HG02610 (cell line): ENCODE data around the gene IRX2.

Experiments used
- ATAC-seq: cut with Tn5 transposase; IDR thresholded peaks from one replicate; pipeline ENCODE4 v1.9.1; 2021; ENCODE audit warnings: mild to moderate bottlenecking, moderate library complexity; ENCODE audit not compliant: unreplicated experiment

IRX2 gene

DNA sequence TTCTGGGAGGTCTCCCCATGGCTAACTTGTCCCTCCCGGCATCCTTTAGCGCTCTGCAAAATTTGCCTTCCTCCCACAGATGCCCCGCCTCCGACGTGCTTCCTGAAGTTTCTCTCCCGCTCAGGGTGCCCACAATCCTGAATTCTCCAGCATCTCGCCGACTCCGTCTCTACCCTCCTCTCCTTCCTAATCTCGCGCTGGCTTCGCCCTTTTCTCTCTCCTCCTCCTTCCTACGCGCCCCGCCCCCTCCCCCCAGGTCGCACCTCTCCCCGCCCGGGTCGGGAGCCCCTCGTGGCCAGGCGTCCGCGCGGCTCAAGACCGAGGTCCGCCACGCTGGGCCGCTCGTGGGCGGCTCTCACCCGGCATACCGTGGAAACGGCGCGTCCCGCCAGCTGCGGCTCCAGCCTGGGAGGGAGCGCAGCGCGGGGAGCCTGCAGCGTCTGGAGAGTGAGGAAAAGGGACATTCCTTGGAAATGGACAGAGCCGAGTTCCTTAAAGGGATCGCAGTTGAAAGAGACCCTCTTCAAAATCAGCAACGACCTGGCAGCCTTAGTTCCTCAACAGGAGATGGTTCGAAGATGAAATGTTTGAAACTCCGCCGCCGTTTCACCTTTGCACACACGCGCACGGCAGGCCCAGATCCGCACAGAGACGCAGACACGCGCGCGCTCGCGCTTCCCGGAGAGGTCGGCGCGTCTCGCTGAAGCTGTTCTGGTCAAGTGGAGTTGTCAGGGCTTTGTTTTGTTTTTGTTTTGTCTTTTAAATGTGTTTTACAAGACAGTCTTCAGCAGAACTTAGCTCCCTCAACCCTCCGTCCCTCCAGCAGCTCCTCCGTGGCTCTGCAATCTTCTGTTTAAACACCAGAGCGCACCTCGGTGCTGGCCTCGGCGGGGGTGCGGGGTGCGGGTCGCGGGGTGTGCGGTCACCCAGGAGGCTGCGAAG lies 5.0 kb upstream of the IRX2 start:
- ATAC-seq: no peak

DNA sequence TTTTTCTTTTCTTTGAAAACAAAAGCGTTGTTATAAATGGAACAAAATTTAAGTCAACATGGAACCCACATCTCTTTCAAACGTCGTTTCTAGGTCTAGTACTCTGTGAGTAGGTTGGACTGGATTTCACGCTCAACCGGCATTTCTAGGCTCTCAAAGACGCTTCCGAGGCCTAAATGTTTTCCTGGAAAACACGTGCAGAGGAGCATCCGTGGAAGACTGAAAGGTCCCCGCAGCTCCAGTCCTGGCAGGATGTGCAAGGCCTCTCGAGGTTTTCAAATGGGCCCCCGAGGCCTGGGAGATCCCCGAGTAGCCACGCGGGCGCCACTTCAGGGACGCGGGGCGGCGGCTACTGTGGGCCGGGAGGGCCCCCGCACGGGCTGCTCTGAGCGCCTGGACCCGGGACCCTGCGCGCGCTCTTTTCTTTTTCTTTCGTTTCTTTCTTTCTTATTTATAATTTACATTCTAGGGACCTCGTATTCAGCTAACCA lies 4.2 kb upstream of the IRX2 start:
- no peak for ATAC-seq

DNA sequence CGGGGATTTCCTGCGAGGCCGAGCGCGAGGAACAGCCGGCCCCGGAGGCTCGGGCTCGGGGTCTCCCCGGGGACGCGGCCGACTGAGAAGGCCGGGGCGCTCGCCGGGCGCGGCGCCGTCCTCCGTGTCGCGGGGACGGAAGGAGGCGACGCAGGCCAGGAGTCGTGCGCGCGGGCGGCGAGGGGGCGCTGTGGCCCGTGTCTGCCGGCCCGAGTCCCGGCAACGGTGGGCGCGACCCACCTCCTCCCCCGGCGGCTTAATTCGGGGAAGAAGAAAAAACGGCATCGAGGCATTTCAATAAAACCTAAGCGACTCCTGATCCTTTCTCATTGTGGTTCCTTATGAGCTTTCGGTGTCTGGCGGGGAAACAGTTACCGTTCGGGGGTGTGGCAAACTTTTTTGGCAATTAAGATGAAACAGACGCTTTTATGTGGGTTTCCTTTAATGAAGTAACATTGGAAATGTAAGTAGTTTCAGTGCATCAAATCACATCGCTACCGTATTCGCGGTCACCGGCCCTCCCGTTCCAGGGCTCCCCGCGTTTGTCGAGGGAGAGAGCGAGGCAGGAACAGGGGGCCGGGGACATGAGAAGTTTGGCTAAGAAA lies 3.7 kb upstream of the IRX2 start:
- no peak for ATAC-seq

DNA sequence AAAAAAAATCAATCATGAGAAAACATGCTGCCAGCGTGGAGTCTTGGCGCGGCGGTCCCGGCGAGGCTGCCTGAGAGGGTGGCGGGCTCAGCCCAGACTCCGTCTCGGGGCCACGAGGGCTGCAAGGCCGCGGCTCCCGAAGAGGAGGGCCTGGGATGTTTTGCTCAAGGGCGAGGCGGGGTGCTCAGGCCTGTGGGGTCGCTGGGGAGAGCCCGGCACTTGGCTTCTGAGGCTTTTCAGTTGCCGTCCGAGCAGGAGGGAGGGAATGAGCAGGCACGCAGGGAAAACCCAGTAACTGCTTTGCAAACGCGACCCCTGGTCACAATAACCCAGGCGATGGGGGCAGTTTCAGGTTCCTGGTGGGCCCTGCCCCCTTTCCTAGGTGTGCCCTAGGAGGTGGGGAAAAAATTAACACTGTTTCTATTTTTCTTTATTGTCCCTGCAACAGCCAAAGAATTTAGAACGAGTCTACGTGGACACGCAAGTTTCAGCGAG lies 3.2 kb upstream of the IRX2 start:
- no peak for ATAC-seq

DNA sequence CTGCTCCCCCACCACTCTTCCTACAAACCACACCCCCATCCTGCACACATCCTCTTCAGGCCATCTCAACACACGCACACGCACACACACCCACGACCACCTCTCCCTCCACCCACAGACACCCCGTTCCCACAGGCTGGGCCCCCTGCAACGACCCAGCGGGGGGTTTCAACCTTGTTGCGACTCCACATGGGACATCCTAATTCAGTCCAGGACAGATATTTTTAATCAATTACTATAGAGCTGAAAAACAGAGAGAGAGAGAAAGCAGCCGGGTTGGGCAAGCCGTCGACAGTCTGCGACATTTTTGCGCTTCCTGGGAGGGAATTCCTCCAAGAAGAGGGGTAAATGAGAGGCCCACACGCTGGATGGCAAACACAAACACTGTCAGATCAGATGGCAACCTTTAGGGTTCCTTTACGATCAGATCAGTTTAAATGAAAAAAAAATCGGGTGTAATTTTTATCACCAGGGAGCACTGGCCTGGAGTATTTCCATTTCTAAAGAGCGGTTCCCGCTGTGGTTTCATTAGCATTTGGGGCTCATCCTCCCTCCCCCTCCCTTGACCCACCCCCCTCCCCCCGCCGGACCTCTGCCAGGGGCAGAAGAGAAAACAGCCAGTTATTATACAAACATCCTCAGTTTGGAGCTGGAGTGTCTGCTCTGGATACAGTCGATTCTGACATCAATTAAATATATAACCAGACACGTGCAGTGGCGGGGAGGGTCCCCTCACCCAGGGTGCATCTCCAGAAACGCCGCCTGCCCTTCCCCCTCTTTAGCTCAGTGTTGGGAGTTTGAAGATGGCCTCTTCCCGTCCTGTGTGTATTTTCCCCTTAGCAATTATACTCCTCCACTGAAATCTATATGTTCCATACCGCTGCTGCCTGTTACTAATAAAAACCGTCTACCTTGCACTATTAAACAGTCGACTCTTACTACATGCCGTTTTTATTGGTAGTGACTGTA lies 2.3 kb upstream of the IRX2 start:
- no peak for ATAC-seq

DNA sequence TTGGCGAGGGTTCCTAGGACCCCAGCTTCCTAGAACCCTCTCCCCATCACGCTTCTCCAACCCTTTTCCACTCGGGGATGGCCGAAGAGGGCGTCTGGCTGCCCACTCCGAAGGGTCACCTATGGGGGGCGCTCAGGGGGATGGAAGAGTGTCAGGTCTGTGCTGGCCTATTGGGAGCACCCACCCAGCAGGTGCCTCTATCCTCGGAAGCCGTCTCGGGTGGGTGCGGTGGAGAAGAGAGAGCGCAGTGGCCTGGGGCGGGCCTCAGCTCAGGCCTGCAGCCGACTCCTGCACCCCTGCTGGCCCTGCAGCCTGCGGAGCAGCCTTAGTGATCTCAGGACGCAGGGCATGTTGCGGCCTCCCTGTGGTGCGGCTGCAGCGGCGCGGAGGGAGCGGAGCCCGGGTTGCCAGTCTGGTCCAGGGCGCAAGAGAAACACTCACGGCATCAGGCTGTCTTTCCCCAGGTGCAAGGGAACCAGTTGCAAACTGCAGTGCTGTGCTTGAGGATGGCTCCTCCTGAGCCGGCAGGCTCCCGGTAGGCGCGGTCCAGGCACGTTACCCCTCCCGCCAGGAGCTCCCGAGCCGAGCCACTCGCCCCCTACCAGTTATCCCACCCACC lies 1.5 kb upstream of the IRX2 start:
- ATAC-seq: no peak

DNA sequence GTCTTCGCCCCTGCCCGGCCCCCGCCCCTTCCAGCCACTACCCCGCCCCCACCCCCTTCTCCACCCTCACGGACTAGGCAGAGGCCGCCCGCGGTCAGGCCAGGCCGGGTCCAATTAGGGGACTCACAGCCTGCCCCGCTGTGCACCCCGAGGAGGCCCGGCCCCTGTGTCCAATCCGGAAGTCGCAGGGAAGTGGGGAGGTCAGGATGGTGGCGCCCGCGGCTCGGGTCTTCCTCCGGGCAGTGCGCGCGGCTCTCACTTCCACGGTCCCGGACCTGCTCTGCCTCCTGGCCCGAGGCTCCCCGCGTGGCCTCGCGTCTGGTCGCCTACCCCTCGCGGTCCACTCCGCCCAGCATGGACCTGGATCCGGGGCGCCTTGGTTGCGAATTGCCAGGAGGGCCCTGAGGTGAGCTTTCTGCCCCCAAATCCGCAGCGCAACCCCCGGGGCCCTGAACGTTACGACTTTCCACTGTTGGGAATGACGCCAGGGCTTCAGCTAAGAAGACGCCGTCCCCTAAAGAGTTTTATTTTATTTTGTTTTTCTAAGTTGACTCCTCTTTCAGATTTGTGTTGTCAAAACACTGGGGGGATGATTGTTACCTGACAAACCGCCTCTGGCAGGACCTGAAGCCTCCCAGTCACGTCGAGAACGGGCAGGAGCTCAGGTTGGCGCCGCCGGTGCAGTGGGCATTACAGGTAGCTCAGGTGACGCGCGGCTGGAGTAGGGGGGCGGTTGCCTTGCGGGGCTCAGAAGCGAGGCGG lies 763 bp upstream of the IRX2 start:
- ATAC-seq: no peak

DNA sequence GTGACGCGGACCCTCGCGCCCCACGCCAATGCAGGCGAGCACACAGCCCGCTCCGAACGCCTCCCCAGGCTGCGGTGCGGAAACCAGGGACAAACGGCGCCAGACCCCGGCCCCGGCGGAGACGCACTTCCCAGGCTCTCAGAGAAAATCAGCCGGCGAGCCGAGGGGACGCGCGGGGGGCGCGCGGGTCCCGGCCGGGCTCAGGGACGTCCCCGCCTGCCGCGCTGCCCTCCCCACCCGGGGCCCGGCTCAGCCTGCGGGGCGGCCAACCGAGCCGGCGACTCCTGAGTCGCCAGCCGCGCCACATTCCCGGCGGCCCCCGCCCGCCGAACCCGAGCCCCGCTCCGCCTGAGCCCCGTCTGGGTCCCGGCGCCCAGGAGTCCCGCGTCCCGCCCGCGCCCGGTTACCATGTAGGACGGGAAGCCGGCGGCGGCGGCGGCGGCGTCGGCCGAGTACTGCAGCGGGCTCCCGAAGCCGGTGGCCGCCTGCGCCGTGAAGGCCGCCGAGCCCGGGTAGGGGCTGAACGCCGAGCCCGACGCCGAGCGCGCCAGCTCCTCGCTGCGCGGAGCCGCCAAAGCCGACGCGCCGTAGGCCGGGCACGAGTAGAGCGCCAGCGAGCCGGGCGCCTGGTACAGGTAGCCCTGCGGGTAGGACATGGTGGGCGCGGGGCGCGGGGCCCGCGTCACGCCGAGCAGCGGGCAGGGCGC lies 566 bp downstream of the IRX2 start:
- no peak for ATAC-seq

DNA sequence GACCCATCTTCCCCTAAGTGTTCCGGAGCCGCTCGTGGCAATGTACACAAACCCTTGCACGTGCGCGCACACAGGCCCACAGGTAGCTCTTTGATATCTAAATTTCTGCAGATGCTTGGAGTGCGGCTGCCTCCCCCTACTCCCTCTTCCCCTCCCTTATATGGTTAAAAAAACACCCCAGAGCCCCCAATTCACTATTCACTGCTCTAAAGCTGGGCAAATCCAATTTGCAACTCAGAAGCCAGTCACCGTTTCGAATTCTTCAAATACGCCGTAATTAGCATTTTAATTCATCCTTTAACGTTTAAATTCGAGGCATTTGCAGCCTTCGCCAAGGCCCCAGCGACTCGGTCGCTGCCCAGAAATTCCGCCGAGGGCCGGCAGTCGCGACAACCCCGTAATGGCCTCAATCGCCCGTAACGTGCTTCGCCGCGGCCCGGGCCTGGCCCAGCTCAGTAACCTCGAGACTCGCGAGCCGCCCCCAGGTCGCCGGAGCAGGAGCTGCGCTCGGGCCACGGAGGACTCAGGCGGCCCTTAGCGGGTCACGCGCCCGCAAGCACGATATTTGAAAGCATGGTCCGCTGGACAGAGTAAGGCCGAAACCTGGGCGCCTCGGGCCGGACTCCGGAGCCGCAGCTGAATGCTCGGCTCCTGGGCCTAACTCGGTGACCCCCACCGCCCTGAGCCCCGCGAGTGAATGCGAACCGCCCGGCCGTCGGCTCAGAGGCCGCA lies 1.3 kb downstream of the IRX2 start:
- ATAC-seq: no peak

DNA sequence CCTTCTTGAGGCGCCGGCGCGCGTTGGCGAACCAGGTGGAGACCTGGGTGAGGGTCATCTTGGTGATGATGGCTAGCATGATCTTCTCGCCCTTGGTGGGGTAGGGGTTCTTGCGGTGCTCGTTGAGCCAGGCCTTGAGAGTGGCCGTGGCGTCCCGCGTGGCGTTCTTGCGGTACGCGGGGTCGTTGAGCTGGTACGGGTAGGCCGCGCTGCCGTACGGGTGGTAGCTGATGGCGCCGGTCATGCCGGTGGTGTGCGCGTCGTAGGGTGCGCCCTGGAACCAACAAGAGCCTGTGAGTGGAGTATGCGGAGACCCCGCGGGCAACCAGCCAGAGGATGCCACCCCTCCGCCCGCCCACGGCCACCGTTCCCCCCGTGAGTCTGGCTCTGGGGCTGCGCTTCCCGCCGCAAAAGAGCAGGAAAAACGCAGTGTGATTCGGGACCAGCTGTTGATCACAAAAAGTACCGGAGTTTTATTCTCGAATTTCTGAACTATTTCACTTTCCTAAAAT lies 1.9 kb downstream of the IRX2 start:
- ATAC-seq: no peak

DNA sequence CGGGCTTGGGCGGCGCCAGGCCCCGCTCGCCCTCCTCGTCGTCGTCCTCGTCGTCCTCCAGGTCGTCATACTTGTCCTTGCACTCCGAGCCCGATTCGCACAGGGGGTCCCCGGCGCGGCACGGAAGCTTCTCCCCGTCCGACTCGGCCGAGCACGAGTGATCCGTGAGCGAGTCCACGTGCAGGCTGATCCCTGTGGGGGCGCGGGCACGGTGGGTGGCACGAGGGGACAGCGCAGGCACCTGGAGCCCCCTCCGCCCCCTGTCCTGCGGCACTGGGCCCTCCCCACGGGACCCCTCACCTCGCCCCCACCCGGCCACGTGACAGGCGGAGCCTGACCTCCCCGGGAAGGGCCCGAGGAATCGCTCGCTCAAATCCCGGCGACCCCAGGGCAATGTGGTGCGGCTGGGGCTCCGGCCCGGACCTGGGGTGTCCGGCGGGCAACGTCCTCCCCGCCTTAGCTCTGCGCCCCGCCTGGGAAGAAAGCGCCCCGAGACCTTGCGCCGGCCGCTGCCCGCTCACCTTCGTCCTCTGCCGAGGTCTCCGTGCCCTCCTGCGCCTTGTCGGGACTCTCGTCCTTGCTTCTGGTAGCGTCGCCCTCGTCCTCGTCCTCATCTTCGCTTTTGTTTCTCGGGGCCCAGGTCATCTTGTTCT lies 2.5 kb downstream of the IRX2 start:
- ATAC-seq: no peak

DNA sequence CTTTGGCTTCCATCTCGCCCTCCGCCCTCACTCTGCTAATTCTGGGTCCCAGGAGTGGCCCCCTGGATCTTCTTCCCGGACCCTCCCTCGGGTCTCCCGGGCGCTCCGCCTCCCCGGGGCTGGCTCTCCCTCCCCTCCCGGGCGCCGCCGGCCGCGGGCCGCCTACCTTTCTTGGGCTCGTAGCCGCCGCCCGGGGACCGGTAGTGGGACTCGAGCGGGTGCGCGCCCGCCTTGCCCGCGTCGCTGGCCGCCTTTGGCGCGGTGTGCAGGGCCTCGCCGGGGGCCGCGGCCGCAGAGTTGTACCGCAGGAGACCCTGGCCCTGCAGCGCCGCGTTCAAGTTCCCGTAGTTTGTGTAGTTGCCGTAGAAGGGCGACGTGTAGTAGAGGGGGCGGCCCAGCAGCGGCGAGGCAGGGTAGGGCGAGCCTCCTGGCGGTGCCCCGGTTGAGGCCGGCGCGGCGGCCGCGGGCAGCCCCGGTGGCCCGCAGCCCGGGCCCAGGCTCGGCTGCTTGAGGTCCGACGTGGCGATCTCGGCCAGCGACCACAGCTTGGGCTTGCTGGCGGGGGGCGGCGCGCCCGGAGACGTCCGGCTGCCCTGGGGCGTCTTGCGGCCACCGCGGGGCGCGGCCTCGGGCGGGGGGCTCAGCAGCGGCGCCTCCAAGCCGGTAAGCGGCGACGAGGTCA lies 3.2 kb downstream of the IRX2 start:
- ATAC-seq: no peak

DNA sequence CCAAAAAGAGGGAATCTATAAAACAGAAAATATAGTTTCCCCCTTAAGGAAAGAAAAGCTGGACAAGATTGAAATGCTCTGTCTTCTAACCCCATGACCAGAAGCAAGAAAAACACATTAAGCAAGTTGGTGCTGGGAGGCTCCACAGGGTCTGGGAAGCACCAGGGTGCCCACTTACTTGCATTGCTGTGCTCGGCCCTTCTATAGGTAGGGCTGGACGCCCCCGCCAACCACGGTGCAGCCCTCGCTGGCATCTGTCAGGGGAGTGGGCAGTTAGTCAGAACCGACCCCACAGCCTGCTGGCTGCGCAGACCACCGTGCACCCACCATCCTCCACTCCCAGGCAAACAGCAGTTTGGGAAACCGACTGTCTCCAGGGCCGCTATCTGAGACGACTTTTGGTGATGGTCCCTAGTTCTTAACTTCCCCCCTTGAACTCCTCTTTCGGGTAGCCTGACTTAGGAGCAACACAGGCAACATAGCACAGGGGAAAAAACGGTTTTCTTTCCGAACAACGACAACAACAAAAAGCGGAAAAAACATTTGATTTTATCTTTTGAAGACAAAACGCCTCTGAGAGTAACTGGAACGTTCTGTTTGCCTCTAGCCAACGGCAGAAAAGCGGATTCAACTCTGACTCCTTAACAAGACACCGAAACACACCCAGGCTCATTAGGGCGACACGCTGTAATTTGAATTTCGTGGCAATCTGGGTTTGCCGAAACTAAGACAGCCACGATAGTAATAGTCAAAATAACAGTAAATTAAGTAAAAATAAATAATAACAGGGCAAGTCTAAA lies 3.9 kb downstream of the IRX2 start:
- no peak for ATAC-seq

DNA sequence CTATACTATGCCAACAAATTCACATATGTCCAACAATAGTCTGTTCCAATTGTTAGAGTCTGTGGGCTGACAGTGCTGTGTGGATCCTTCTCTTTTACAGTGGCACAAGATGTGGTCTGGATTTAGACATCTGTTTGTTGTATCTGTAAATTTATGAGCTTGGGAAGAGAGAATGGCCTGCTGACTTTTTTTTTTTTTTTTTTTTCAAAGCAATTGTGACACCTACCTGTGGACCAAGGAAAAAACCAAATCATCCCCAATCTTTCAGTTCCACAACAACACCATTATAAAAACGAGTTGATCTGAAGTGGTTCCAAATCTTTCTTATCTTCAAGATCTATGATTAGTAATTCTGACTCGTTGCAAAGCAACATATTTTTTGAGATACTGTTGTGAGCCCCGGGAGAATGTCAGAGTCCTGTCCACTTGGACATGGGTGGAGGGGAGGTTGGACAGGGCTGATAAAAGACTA lies 4.9 kb downstream of the IRX2 start:
- ATAC-seq: no peak

DNA sequence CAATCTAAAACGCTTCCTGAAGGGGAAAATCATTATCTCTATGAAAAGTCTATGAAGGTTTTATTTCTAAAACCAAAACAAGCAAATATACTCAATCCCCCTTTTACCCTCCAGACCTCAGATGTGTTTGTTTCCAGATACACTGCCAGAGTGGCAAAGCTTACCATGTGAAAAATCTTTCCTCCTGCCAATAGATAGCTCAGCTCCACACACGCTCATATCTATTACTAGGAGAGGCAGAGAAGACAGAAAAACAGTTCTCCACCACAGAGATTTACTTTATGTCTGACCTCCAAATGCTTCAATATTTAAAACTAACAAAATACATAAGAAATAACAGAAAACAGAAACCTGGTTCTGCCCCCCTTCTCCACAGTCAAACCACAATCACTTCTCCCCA lies 7.0 kb downstream of the IRX2 start:
- ATAC-seq: no peak
